GM23338 (cell line): Measurements from ENCODE around the gene POM121L12. TPM values are rescaled to one million over a fixed set of nuclear protein-coding genes. Genes with fewer than 3 reads are reported as not detected.

Experiments used
- ATAC-seq: fragments of 200-7000 bp; cut with Tn5 transposase; 3 replicates; pipeline ENCODE4 v1.9.1; 2020
- DNase-seq: peaks from one replicate; pipeline ENCODE4 v3.0.0-alpha.2; 2015; ENCODE audit warnings: low spot score
- H2AFZ ChIP-seq: fragments of 200-600 bp; sonication (generic); 2 replicates; pipeline ENCODE4 v1.8.0; 2016; ENCODE audit warnings: antibody characterized with exemption, mild to moderate bottlenecking, moderate library complexity
- H3F3A ChIP-seq: fragments of 200-600 bp; sonication (generic); replicated peaks from 2 replicates; pipeline ENCODE4 v1.8.0; 2017; ENCODE audit warnings: antibody characterized with exemption, mixed run types, low read depth
- H3K27ac ChIP-seq: fragments of 200-600 bp; sonication (generic); 2 replicates; pipeline ENCODE4 v1.6.1; 2016; ENCODE audit warnings: low read depth
- H3K27me3 ChIP-seq: fragments of 200-600 bp; sonication (generic); 2 replicates; pipeline ENCODE4 v1.8.0; 2016; ENCODE audit warnings: mild to moderate bottlenecking, mixed run types, moderate library complexity; ENCODE audit not compliant: insufficient read depth
- H3K36me3 ChIP-seq: fragments of 200-600 bp; sonication (generic); 2 replicates; pipeline ENCODE4 v1.8.0; 2016; ENCODE audit warnings: mild to moderate bottlenecking; ENCODE audit not compliant: insufficient read depth
- H3K4me1 ChIP-seq: fragments of 200-600 bp; sonication (generic); 2 replicates; pipeline ENCODE4 v1.8.0; 2016; ENCODE audit warnings: mild to moderate bottlenecking, moderate library complexity; ENCODE audit not compliant: insufficient read depth
- H3K4me2 ChIP-seq: fragments of 200-600 bp; sonication (generic); 2 replicates; pipeline ENCODE4 v1.7.1; 2017; ENCODE audit warnings: mixed run types
- H3K4me3 ChIP-seq: fragments of 200-600 bp; sonication (generic); 2 replicates; pipeline ENCODE4 v1.6.1; 2016; ENCODE audit warnings: mixed run types
- H3K79me2 ChIP-seq: fragments of 200-600 bp; sonication (generic); replicated peaks from 2 replicates; pipeline ENCODE4 v1.8.0; 2017; ENCODE audit warnings: mild to moderate bottlenecking; ENCODE audit not compliant: insufficient read depth
- H3K9me2 ChIP-seq: fragments of 200-600 bp; sonication (generic); 2 replicates; pipeline ENCODE4 v1.8.0; 2017; ENCODE audit not compliant: insufficient read depth
- H4K20me1 ChIP-seq: fragments of 200-600 bp; sonication (generic); replicated peaks from 2 replicates; pipeline ENCODE4 v1.8.0; 2017; ENCODE audit warnings: mild to moderate bottlenecking; ENCODE audit not compliant: insufficient read depth
- H3K27ac Mint-ChIP-seq: 2 replicates; pipeline ENCODE4 v1.8.0; 2020; ENCODE audit warnings: inconsistent platforms, mild to moderate bottlenecking, moderate library complexity, mixed read lengths
- H3K27me3 Mint-ChIP-seq: 3 replicates; pipeline ENCODE4 v1.8.0; 2022; ENCODE audit warnings: low read depth, mild to moderate bottlenecking, moderate library complexity, mixed read lengths, inconsistent platforms; ENCODE audit not compliant: insufficient read depth, poor library complexity
- H3K36me3 Mint-ChIP-seq: 3 replicates; pipeline ENCODE4 v1.8.0; 2021; ENCODE audit warnings: low read depth, mild to moderate bottlenecking, inconsistent platforms, moderate library complexity, mixed read lengths
- H3K4me1 Mint-ChIP-seq: 3 replicates; pipeline ENCODE4 v1.8.0; 2020; ENCODE audit warnings: mild to moderate bottlenecking, inconsistent platforms, mixed read lengths
- H3K4me3 Mint-ChIP-seq: 3 replicates; pipeline ENCODE4 v1.8.0; 2021; ENCODE audit warnings: moderate library complexity, mild to moderate bottlenecking, inconsistent platforms, mixed read lengths
- H3K9me3 Mint-ChIP-seq: 3 replicates; pipeline ENCODE4 v1.8.0; 2020; ENCODE audit warnings: moderate library complexity, mild to moderate bottlenecking, inconsistent platforms, mixed read lengths
- EZH2 ChIP-seq: fragments of 200-600 bp; sonication (generic); IDR thresholded peaks from one replicate; pipeline ENCODE4 v1.8.0; 2017; ENCODE audit warnings: antibody characterized with exemption, mild to moderate bottlenecking, low read depth; ENCODE audit not compliant: unreplicated experiment
- EZH2phosphoT487 ChIP-seq: fragments of 200-600 bp; sonication (generic); IDR thresholded peaks from one replicate; pipeline ENCODE4 v1.8.1; 2018; ENCODE audit warnings: antibody characterized with exemption; ENCODE audit not compliant: unreplicated experiment
- NANOG ChIP-seq: IDR thresholded peaks from 2 replicates; pipeline ENCODE4 v1.6.1; 2016; ENCODE audit warnings: antibody characterized with exemption, borderline replicate concordance
- POLR2AphosphoS5 ChIP-seq: IDR thresholded peaks from 2 replicates; pipeline ENCODE4 v1.6.1; 2016; ENCODE audit warnings: antibody characterized with exemption, low read depth
- STAT1 ChIP-seq: IDR thresholded peaks from one replicate; pipeline ENCODE4 v1.6.1; 2016; ENCODE audit warnings: antibody characterized with exemption; ENCODE audit not compliant: unreplicated experiment
- ZNF114 ChIP-seq: fragments of 250-450 bp; sonication (Bioruptor Pico); IDR thresholded peaks from 2 replicates; pipeline ENCODE4 v1.5.0; 2020; ENCODE audit warnings: mild to moderate bottlenecking, moderate library complexity
- ZNF331 ChIP-seq: fragments of 250-450 bp; sonication (Bioruptor Pico); IDR thresholded peaks from 2 replicates; pipeline ENCODE4 v1.5.0; 2020; ENCODE audit warnings: low read depth, mild to moderate bottlenecking, moderate library complexity
- polyA plus RNA-seq: library from polyadenylated mRNA; unstranded; fragments of >200 nt; fragmentation: Nextera tagmentation; extraction: Ambion mirVana; gene quantifications from 2 replicates; pipeline ENCODE4 v1.2.1, GENCODE V29; 2016
- total RNA-seq: library from RNA; depleted of rRNA; stranded (reverse); fragments of >200 nt; shearing (Covaris generic); gene quantifications from 2 replicates; pipeline ENCODE4 v1.2.3, GENCODE V29; 2014
- TF ChIP-seq, protein P1 (sequence below), 2 experiments: fragments of 200-600 bp in 1 of 2; sonication (generic) in 1 of 2; conservative IDR thresholded peaks; 2 replicates each; pipeline versions ENCODE4 v1.5.1 to v1.6.1; 2016 to 2017; ENCODE audit warnings: antibody characterized with exemption in 2 of 2, low read depth in 2 of 2, mild to moderate bottlenecking in 2 of 2, moderate library complexity in 1 of 2

POM121L12 gene
- total and polyA plus RNA-seq, 2 experiments from 2014 or later: not detected

DNA sequence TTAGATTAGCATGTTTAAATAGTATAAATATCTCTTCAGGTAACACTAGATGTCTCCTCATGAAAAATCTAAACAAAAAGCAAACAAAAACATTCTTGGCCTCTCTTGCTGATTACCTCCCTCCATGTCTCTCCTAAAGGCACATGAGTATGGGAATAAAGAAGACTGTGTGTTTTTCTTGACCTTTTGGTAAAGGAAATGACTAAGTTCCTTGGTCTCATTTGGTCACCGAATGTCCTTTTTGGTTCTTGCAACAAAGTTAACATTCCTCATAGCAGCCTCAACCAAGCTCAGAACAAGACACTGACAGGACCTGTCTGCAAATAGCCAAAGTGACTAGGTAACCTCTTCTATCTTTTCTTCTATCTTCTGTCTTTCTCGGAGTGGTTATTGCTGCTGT lies 35.5 kb downstream of the POM121L12 start:
- H3K4me2 ChIP-seq: no peak overlapping the region
- Mint-ChIP-seq H3K9me3 (no peaks in the 10 kb centered on the region; the same call in 2 of the 3 replicates), H3K4me3 (no peak overlapping the region), H3K36me3 (no peaks in the 10 kb centered on the region), H3K27me3 (no peaks in the 10 kb centered on the region), H3K4me1 (no peaks in the 10 kb centered on the region), H3K27ac (no peak overlapping the region)
- no peaks in the 10 kb centered on the region for H4K20me1 ChIP-seq
- DNase-seq: no peak
- ATAC-seq: no peak
- no peaks in the 10 kb centered on the region for H3F3A ChIP-seq
- H3K27ac ChIP-seq: no peak overlapping the region
- no peaks in the 10 kb centered on the region for H3K4me1 ChIP-seq
- H2AFZ ChIP-seq: no peak overlapping the region
- no peaks in the 10 kb centered on the region for H3K27me3 ChIP-seq
- no peak overlapping the region for H3K4me3 ChIP-seq
- TF ChIP-seq STAT1: no peak
- TF ChIP-seq NANOG: no peak
- TF ChIP-seq, protein P1, sequence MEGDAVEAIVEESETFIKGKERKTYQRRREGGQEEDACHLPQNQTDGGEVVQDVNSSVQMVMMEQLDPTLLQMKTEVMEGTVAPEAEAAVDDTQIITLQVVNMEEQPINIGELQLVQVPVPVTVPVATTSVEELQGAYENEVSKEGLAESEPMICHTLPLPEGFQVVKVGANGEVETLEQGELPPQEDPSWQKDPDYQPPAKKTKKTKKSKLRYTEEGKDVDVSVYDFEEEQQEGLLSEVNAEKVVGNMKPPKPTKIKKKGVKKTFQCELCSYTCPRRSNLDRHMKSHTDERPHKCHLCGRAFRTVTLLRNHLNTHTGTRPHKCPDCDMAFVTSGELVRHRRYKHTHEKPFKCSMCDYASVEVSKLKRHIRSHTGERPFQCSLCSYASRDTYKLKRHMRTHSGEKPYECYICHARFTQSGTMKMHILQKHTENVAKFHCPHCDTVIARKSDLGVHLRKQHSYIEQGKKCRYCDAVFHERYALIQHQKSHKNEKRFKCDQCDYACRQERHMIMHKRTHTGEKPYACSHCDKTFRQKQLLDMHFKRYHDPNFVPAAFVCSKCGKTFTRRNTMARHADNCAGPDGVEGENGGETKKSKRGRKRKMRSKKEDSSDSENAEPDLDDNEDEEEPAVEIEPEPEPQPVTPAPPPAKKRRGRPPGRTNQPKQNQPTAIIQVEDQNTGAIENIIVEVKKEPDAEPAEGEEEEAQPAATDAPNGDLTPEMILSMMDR (conservative IDR thresholded peaks at IDR 0.05; ENCODE audit: low read depth in 2 of 2): no peak
- no peak for TF ChIP-seq EZH2phosphoT487
- no peak for TF ChIP-seq POLR2AphosphoS5
- no peak for TF ChIP-seq ZNF114 (CRISPR knock-in tag)
- TF ChIP-seq EZH2: no peak
- TF ChIP-seq ZNF331 (CRISPR knock-in tag): no peak
- H3K79me2 ChIP-seq: no peaks in the 10 kb centered on the region
- no peaks in the 10 kb centered on the region for H3K36me3 ChIP-seq
- H3K9me2 ChIP-seq: no peaks in the 10 kb centered on the region
